HG03135 (cell line): ENCODE measurements around the gene CCDC33.

ENCODE experiments used
- ATAC-seq: cut with Tn5 transposase; IDR thresholded peaks from one replicate; pipeline ENCODE4 v1.9.1; 2021; ENCODE audit warnings: mild to moderate bottlenecking, moderate library complexity; ENCODE audit not compliant: unreplicated experiment

Gene CCDC33

DNA sequence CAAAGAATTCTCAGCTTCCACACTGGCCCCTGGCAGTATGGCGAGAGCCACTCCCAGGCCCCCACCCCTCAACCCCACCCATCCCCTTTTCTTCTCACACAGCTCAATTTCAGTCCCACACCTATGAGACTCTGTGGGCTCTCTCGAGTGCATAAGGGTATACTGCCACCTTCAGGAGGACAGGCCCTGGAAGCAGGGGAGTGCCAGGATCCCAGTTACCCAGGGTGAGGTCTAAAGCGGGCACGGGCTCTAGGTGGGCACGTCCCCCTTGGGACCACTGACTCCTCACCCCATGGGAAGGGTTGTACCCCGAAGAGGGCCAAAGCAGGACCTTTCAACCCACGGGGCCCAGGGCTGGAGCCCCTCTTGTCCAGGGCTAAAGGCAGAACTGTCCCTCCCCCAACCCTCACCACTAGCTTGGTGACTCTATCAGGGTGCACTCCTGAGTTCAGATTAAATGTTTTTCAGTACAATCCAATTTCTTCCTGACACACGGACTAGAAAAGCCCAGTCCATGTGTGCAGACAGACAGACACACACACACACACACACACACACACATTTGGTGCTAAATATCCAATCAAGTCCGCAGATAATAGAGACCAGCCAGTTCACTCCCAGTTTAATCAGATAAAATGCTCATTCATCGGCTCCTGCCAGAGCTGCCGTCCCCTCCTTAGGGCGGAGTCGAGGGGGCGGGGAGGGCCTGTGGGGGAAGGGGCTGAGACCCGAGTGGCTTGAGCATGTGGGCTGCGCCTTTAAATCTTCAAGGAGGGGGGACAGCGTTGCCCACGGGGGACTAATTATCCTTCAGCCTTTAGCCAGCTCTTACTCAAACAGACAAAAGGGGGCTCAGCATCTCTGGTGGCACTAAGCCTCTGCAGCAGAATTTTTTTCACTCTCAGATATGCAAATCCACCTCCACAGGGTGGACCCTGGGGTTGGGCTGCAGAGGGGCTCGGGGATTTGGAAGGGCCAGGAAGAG lies 72.0 kb downstream of the CCDC33 start:
- ATAC-seq: no peak

- ATAC-seq: no peak
Measured at GRCh38 chr15:74311734-74312444, 75.8 kb downstream of the CCDC33 start.

DNA sequence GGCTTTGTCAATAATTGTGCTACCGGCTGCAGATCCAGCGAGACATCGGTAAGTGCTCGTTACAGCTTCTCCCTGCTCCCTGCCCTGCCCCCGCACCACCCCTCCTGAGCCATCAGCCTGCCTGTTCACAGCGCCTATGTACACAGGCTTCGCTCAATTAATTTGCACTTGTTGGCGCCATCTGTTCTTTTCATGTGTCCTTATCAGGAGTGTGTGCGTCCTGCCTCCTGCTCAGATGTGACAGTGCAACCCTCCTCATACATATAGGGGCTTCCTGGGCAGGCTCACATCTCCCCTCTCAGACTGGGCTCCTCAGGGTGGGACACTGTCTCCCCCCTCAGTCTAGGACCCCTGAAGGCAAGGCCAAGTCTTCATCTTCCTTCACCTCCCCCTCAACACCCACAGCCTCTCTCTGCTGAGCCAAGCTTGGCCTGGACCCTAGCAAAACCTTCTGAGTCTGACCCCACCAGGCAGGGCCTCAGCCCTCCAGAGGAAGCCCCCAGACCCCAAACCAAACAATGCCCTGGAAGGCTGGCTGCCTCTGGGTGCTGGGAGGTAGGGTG lies 76.4 kb downstream of the CCDC33 start:
- no peak for ATAC-seq

- no peak for ATAC-seq
Measured at GRCh38 chr15:74313889-74314288, 77.8 kb downstream of the CCDC33 start.

- ATAC-seq: no peak
Measured at GRCh38 chr15:74314795-74315438, 78.8 kb downstream of the CCDC33 start.

- no peak for ATAC-seq
Measured at GRCh38 chr15:74315626-74316025, 79.5 kb downstream of the CCDC33 start.

DNA sequence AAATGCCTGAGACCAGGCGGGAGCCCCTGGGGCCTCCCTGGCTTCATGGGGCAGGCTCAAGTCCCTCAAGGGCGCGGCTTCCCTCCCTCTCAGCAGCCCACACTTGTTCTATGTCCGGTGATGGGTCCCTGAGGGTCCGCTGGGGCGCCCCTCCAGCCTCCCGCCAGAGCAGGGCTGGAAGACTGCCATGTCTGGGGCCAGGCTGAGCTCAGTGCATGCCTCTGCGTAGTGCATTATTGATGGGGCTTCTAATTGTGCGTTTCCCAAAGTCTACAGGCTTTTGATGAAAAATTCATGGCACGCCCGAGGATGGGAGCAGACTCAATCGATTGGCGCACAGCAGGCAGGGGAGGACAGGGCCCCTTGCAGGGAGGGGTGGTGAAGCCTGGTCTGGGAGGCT lies 80.0 kb downstream of the CCDC33 start:
- no peak for ATAC-seq

GRCh38 chr15:74317820-74318375 lies 81.8 kb downstream of the CCDC33 start:
- ATAC-seq: no peak

- no peak for ATAC-seq
Measured at GRCh38 chr15:74318376-74319137, 82.4 kb downstream of the CCDC33 start.

- ATAC-seq: no peak
Measured at GRCh38 chr15:74319138-74319460, 83.0 kb downstream of the CCDC33 start.

GRCh38 chr15:74319596-74320351 lies 83.6 kb downstream of the CCDC33 start:
- no peak for ATAC-seq

GRCh38 chr15:74320352-74321247 lies 84.5 kb downstream of the CCDC33 start:
- no peak for ATAC-seq

DNA sequence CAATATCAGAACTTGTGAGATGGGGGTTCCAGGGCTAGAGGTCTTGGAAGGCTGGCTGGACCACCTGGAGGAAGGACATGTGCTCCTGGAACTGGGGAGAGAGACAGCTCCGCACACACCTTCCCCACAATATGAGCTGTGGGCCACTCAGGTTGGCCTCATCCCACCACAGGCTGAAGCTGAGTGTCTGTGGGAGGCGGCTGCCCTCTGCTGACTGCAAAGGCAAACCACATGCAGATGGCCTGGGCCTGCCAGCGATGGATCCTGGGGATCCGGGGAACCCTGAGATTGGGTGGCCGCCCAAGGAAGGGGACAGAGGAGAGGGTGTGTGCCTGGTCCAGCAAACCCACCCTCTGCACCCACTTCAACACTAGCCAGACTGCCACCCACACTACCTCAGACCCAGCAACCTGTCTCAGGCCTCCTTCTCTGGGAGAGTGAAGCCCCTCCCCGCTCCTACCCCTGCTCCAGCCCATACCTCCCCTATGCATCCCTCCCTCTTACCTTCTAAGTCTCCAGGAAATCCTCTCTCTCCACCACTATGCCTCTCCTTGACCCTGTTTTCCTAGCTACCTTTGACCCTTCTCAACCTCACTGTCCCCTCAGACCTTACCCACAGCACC lies 86.5 kb downstream of the CCDC33 start:
- ATAC-seq: no peak

GRCh38 chr15:74324714-74325113 lies 88.6 kb downstream of the CCDC33 start:
- ATAC-seq: no peak

GRCh38 chr15:74326746-74327145 lies 90.6 kb downstream of the CCDC33 start:
- no peak for ATAC-seq

DNA sequence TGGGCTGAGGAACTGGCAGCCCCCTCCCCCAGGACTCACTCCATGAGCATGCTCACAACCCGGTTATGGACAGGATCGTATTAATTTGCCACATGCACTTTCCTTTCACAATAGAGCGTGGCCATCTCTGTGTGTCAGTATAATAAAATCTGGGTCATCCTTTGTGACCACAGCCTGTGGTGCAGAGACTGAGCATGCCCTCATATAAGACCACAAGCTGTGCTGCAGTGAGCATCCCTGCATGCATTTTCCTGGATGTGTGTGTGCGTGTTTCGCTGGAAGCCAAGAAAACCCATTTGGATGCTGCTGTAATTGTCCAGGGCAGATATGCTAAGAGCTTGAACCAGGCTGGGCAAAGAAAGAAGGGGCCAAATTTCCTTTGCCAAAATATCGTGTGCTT lies 91.6 kb downstream of the CCDC33 start:
- no peak for ATAC-seq

DNA sequence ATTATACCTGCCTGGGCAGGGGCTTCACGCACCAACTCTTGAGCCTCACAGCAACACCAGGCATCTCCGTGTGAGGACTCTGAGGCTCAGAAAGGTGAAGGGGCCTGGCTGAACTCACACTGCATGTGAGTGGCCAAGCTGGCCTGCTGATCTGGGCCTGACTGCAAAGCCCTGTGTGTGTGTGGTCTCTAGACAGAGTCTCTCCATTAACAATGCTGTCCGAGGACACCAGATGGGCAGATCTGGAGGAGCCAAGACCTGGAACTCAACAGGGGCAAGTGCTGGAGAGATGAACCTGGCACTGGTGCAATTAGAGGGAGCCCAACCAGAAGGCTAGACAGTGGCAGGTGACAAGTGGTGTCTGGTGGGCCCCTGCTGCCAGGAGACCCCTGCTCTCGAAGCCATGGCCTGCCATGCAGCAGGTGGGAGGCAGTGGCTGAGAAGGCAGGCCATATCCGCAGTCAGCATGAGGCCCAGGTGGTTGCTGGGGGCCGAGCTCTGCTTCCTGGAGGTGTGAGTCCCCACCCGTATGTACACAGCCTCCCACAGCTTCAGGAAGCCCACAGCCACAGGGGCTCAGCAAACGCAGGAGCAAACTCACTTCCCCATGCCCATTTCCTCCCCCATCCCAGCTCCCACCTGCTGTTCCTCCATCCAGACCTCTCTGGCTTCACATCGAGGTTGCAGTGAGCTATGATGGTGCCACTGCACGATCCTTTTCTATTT lies 92.4 kb downstream of the CCDC33 start:
- no peak for ATAC-seq
